GM18870 (cell line): ENCODE measurements around the gene HIBCH.
"Not testable (repeated sequence)": the region's sequence is repeated elsewhere in the genome, so short reads cannot be mapped to it uniquely, and the experiment has no call there.

ENCODE experiments used
- ATAC-seq: cut with Tn5 transposase; IDR thresholded peaks from one replicate; pipeline ENCODE4 v1.9.1; 2021; ENCODE audit warnings: moderate library complexity; ENCODE audit not compliant: unreplicated experiment

The HIBCH gene

DNA sequence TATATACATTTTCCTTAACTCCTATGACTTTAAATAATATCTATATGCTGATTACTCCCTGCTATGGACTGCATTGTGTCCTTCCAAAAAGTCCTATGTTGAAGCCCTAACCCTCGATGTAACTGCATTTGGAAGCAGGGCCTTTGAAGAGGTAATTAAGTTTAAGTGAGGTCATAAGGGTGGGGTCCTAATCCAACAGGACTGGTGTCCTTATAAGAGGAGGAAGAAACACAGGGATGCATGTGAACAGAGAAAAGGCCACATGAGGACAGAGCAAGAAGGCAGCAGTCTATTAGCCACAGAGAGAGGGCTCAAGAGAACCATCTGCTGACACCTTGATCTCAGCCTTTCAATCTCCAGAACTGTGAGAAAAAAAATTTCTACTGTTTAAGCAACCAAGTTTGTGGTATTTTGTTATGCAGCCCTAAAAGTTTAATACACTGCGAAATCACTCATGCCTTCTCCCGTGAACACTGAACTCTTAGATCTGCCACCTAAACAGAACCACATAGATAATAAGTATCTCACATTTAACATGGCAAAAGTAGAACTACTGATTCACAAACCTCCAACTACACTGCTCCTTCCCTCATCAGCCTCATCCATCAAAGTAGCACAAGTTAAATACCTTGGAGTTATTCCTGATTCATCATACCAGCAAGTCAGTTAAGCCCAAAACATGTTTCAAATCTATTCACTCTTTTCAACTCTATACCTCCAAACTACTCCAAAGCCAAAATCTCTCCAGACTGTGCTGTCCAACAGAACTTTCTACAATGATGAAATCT lies 65.4 kb downstream of the HIBCH start:
- no peak for ATAC-seq

DNA sequence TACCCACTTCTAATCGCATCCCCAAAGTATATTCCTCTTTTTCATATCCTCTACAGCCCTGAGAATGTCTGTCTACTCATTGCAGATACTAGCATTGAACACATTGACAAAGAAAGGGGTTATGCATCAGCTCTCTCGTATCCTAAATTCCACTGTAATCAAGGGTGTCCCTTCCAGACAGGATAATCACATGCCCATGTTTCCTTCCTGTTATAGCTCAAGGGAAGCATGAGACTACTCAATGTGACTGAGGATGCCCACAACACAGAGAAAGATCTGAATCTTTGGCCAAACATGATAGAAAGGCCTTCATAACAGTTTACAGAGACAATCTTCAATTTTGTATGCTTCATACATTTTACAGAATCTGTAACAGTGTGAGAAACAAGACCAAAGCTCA lies 69.2 kb downstream of the HIBCH start:
- no peak for ATAC-seq

DNA sequence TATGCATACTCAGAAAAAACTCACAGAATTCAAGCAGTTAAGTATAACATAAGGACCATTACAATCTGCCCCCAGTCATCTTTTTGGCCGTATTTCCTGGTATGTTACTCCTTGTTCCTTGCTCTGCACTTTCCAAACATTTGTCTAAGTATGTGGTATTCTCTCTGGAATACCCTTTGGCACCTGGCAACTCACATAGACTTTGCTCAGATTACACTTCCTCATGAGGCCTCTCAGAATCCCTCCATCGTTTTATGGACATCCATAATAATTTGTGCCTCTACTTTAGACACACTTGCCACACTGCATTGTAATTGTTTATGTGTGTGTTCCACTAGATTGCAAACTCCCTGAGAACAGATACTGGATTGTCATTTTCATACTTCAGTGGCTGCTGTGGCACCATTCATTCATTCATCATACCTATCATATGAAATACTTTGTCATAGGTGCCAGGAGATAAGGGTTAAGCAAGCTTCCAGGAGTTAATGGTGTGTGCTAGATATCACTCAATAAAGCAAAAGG lies 84.0 kb downstream of the HIBCH start:
- no peak for ATAC-seq

DNA sequence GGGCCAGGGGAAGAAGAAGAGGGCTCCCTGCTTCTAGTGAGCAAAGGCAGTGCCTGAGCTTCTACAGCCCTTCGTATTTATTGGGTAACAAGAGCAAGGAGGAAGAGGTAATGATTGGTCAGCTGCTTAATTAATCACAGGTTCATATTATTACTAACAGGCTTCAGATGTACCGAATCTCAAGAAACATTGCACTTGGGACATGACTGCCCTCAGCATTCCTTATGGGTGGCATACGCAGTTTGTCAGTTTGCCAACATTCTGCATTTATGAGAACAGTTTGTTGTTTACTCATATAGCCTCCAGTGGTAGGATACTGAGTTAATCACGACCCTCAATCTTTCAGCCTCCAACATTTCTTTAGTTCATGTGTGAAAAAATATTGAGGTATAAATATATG lies 84.5 kb downstream of the HIBCH start:
- ATAC-seq: no peak

DNA sequence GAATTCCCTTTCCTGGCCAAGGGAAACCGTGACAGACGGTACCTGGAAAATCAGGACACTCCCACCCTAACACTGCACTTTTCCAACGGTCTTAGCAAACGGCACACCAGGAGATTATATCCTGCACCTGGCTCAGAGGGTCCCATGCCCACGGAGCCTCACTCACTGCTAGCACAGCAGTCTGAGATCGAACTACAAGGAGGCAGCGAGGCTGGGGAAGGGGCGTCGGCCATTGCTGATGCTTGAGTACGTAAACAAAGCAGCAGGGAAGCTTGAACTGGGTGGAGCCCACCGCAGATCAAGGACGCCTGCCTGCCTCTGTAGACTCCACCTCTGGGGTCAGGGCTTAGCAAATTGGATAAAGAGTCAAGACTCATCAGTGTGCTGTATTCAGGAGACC lies 95.6 kb downstream of the HIBCH start:
- ATAC-seq: not testable (repeated sequence)

DNA sequence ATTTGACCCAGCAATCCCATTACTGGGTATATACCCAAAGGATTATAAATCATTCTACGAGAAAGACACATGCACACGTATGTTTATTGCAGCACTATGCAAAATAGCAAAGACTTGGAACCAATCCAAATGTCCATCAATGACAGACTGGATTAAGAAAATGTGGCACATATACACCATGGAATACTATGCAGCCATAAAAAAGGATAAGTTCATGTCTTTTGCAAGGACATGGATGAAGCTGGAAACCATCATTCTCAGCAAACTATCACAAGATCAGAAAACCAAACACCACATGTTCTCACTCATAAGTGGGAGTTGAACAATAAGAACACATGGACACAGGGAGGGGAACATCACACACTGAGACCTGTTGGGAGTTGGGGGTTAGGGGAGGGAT lies 96.9 kb downstream of the HIBCH start:
- ATAC-seq: not testable (repeated sequence)

DNA sequence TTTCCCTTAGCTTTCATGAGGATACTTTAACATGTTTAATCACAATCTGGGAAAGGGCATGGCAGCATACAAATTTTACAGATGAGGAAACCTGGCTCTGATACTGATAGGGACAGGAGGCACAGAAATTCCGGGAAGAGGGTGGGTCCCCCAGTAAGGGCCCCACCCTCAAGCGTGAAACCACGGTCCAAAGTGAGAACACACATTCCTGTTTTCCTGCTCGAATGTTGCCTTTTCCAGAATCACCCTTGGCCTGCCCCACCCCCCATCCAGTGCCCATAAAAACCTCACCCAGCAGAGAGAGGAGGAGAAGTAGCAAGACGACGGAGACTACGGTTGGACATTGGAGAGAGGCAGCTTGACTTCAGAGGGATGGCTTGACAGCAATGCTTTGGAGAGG lies 98.2 kb downstream of the HIBCH start:
- no peak for ATAC-seq

DNA sequence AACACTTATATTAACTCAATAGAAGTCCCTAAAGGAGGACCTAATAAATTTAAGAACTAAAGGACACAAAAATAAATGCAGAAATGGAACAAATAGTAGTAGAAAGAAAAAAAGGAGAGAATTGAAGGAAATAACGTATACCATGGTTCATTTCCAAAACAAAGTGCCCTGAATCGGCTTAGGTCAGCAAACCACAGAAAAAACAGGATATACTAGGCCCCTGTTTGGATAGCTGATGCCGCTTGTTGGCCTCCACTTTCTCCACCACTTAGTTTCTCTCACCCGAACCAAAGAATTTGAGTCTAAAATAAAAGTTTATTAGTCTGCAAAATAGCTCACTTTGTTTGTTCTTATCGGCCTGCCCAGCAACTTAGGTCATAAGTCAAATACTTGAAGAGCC lies 100.4 kb downstream of the HIBCH start:
- ATAC-seq: no peak

DNA sequence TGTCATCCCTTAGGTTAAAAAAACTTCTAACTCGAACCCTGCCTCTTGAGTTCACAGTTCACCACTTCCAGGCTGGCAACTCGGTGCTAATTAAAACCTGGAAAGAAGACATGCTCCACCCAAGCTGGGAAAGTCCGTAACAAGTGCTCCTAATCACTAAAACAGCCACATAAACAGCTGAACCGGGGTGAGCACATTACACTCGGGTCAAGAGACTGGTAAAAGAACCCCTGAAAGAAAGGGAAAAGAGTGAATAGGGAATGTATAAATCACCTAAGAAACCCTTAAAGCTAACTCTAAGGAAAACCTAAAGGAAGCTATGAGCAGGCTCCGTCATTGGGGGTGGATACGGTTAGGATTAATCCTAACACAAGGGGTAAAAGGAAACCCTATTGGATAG lies 102.0 kb downstream of the HIBCH start:
- ATAC-seq: no peak

DNA sequence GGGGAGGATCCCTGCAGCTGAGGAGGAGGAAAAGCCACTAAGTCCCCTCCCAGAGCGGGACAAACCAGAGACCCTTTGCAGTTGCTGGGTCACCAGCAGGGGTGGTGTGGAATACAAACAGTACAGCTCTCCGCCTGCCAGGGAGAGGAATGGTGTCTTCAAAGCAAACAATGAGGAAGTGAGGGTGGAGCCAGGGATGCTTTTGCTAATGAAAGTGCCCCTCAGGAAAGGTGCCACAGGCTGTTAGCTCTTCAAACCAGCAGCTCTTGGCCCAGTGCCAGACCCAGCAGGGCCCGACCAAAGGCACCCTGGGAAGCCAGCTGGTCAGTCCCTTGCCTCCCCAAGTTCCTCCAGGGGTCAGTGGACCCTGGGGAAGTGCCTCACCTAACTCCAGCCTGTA lies 102.8 kb downstream of the HIBCH start:
- no peak for ATAC-seq

DNA sequence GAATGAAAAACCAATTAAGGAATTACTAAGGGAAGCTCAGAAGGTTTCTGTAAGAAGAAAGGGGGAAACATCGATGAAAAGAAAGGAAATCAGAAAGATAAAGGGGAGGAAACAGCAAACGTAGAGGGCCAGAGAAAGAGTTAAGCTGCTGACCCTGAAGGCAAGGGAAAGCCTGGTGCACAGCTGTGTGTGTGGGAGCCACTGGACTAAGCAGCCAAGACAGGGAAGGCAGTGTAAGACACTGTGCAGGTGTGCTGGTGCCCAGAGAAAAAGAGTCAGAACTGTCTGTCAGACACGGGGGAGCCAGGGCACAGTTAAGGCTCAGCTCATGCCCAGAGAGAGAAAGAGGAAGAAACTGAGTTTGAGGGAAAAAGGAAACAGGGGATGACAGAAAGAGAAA lies 104.0 kb downstream of the HIBCH start:
- ATAC-seq: no peak

DNA sequence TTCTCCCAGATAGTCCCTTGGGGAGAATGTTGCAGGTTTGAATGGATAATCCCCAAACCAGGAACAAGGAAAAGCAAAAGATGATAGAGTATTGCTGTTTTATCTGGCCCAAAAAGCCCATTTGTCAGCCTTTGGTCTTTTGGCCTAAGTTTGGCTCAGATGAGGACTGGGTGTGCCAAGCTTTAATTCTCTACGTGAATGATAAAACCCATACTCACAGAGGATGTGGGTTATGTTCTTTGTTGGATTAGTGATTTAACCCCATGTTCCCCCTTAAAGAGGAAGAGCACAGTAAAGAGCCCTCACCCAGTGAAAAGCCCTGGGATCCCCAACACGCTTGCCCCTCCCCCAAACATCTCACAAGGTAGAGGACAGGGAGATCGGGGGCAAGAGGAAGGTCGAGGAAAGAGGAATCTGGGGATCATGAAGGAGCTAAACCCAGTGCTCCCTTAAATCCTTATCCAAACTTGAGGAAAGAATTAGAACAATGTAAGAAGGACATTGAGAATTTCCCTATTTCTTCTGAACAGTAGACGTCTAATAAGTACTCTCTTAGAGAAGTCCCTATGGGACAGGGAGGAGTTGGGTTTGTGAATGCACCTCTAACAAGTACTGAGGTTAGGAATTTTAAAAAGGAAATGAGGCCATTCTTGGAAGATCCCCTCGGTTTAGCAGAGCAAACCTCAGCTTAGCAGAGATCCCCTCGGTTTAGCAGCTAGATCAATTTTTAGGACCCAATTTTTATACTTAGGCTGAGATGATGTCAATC lies 105.0 kb downstream of the HIBCH start:
- no peak for ATAC-seq

DNA sequence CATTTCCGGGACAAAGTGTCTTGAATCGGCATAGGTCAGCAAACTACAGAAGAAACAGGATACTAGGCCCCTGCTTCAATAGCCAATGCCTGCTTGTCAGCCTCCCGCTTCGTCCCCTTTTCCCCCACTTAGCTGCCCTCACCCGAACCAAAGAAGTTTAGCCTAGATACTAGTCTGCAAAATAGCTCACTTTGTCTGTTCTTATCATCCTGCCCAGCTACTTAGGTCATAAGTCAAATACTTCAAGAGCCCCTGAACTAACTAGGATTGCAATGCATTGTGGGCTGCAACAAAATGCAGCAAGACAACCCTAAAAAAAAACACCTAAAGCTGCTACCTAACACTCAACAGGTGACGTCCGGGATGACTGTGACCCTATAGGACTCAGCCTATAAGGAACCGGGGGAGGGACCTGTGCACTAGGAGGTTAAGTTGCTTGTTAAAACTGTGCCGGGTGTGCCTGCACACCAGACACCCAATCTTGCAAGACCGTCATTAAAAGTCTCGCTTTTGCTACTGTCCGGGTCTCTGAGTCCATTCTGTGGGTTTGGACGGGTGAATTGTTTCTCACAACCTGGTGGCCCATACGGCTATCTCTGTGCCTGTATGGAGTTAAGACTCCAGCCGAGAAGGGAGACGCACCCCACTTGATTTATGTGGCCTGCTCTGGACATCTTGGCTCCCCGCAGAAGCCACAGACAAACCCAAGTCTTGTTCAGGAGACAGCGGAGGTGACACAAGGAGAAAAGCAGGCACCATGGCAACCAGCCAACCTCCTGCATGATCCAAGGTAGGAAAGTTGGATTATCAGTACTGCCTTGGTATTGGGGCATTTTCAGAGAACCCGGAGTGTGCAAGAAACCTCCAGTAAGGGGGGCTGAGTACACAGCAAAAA lies 105.9 kb downstream of the HIBCH start:
- no peak for ATAC-seq

DNA sequence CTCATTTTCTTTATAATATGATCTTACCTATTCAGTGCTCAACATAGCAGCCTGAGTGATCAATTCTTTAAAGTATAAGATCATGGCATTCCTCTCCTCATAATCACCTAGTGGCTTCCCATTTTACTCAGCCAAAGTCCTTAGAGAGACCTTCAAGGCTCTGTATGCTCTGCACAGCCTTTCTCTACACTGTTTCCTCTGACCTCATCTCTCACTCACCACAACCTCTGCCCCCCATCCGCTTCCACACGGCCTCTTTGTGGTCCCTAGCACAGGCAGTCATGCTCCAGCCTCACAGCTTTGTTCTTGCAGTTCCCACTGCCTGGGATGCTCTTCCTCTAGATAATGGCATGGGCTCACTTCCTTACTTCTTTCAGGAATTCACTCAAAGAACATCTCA lies 109.2 kb downstream of the HIBCH start:
- ATAC-seq: no peak

DNA sequence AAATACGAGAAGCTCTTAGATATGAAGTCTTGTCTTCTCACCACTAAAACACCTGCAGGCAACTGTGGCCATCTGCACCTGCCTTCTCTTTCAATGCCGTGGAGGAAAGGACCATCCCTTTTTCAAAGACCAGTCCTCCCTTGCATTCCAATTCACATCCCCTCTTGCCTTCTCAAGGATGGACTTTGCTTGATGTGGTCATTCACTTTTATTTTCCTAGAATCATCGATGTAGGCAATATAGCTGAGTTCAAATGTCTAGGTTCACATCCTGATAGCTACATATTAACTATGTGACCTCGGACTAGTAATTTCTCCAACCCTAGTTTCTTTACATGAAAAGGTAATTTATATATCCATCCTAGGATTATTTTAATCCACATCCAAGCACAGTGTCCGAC lies 110.1 kb downstream of the HIBCH start:
- ATAC-seq: no peak

DNA sequence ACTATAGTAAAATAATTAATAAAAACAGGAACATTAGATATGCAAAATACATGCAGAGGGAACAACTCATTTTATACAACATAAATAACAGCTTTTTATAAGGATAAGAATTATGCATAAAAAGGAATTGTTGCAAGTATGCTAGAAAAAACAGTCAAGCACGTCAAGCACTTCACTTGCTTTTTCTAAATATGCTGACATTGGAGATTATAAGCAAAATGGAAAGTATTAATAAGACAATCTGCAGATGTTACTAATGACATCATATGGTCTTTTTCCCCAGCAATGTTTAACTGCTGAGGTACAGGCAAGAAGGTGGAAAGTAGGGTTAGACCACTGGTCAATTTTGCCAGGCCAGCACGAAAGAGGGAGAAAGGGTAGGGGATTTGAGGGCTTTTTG lies 111.7 kb downstream of the HIBCH start:
- no peak for ATAC-seq

DNA sequence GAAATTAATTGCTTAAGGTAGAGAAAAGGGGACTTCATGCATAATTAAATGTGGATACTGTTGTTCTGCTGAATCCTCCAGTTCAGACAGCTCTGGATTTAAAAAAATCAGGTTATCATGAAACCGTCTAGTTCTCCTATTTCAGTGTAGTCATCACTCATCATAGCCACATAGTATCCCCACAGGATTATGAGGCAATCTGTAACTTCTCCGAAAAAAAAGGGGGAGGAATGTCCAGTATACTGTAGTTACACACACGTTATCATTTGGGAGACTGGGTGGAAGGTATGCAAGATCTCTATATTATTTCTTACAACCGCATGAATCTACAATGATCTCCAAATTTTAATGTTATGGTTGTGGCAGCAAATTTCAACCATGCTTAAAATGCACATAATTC lies 114.0 kb downstream of the HIBCH start:
- no peak for ATAC-seq

DNA sequence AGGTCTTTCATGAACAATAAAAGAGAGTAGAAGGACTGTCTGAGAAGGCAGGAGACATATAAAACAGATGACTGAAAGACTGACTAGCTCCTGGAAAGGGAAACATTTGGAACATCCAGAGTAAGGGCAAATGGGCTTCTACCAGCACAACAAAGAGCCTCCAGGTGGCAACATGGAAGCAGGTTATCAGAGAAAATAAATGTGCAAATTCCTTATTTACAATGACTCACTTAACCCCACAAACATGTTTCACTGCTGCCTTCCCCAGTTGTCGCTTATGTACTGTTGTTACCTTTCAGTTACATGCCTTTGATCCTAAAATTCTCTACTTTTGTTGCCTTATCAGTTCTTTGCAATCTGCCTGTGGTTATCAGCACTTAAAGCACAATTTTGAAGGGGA lies 117.0 kb downstream of the HIBCH start:
- no peak for ATAC-seq

DNA sequence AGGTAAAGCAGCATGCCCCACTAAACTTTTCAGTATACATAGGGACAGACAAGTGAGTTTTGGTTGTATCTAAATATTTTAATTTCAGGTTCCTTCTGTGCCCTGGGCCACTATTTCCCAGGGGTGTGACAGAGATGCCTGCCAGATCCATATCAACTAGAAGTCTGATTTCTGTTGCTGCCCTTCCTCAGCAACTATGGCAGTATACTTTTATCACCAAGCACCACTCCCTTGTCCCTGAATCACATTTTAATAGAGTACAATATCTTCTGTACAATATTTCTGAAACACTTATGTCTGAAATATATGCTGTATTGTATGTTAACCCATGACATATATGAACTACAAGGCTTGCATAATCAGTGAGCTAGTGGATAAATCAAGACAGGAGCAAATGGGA lies 117.6 kb downstream of the HIBCH start:
- ATAC-seq: no peak

DNA sequence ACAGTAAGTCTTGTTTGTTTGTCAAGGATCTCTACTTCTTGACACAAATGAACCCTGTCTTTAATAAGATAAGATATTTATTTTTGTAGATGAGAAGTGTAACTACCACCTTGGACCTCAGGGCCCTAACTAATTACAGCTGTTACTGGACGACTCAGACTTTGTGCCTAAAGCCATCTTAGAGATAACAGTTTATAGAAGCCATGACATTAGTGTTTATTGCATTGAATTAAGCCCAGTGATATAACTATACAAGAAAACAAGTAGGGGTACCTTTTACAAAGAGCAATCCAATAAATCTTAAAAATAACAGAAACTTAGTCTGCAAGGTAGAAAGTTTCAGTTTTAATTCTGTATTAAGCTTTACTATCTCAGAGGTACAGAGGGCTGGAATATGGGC lies 119.0 kb downstream of the HIBCH start:
- ATAC-seq: no peak

DNA sequence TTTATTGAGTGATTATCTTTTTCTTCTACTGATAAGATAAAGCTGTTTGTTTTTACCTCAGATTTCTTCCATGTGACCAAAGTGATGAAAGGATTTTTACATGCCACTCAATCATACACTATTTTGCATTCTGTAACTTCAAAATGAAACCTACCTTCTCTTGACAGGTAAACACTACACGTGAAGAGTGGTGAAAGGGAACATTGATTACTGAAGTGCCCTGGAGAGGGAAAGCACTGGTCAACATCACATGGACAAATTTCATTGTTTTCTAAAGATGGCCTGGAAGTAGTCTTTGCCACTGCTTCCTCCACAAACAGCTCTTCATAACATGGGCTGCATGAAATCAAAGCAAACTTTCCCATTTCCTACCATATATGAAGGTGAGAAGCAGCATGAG lies 120.1 kb downstream of the HIBCH start:
- ATAC-seq: no peak
